PFSK-1 (cell line): ENCODE data around the gene CHID1.

Experiments
- FOXP2 ChIP-seq: optimal IDR thresholded peaks from 2 replicates; pipeline ENCODE3; 2011; ENCODE audit warnings: borderline replicate concordance, control low read depth, inconsistent platforms; ENCODE audit not compliant: insufficient read depth; ENCODE audit errors: extremely low read length, extremely low read depth
- POLR2AphosphoS5 ChIP-seq: IDR thresholded peaks from 2 replicates; pipeline ENCODE4 v1.6.1; 2012; ENCODE audit warnings: low read depth, mild to moderate bottlenecking, control low read depth, low read length, moderate library complexity
- SIN3A ChIP-seq: IDR thresholded peaks from 2 replicates; pipeline ENCODE4 v1.6.1; 2012; ENCODE audit warnings: mild to moderate bottlenecking, low read length, moderate library complexity, borderline replicate concordance; ENCODE audit not compliant: insufficient read depth
- TF ChIP-seq, protein P1 (sequence below), 2 experiments: IDR thresholded peaks; 2 replicates each; pipeline versions ENCODE4 v1.6.1 to v1.8.0; 2011 to 2012; ENCODE audit warnings: low read depth in 2 of 2, low read length in 2 of 2, control low read depth in 1 of 2, inconsistent platforms in 1 of 2, mild to moderate bottlenecking in 1 of 2, moderate library complexity in 1 of 2; ENCODE audit not compliant: insufficient read depth in 1 of 2

DNA sequence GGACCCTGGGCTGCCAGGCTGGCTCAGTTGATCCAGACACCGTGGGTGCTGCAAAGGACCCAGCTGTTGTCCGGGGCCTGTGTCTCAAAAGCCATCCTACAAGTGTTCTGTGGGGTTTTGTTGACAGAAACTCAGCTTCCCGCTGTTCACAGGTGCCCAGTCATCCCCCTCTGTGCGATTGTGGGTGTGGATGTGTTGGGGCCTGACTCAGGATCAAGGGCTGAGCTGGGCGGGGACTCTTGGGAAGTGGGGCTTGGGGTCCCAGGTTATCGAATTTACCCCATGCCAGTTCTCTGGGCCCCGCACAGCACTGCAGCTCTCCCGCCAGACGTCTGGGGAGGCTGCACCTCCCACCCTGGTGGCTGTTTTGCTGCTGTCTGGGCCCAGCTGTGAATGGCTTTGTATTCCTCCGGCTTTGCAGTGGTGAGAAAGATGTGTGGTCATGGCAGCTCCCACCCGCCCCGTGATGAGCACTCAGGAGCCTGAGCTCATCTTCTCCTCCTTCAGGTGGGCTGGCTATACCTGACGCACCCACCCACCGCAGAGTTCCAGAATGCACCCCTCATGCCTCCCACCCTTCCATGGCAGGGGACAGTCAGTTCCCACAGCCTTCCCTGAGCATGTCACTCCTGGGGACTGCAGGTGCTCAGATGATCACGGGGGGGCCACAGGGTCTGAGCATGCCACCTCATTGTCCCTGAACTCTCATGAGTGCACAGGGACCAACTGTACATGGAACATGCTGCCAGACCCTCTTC lies 11.5 kb upstream of the CHID1 start:
- no peak for TF ChIP-seq FOXP2
- no peak for TF ChIP-seq POLR2AphosphoS5
- TF ChIP-seq SIN3A = no peak
- TF ChIP-seq, protein P1, sequence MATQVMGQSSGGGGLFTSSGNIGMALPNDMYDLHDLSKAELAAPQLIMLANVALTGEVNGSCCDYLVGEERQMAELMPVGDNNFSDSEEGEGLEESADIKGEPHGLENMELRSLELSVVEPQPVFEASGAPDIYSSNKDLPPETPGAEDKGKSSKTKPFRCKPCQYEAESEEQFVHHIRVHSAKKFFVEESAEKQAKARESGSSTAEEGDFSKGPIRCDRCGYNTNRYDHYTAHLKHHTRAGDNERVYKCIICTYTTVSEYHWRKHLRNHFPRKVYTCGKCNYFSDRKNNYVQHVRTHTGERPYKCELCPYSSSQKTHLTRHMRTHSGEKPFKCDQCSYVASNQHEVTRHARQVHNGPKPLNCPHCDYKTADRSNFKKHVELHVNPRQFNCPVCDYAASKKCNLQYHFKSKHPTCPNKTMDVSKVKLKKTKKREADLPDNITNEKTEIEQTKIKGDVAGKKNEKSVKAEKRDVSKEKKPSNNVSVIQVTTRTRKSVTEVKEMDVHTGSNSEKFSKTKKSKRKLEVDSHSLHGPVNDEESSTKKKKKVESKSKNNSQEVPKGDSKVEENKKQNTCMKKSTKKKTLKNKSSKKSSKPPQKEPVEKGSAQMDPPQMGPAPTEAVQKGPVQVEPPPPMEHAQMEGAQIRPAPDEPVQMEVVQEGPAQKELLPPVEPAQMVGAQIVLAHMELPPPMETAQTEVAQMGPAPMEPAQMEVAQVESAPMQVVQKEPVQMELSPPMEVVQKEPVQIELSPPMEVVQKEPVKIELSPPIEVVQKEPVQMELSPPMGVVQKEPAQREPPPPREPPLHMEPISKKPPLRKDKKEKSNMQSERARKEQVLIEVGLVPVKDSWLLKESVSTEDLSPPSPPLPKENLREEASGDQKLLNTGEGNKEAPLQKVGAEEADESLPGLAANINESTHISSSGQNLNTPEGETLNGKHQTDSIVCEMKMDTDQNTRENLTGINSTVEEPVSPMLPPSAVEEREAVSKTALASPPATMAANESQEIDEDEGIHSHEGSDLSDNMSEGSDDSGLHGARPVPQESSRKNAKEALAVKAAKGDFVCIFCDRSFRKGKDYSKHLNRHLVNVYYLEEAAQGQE (IDR thresholded peaks at IDR 0.05; ENCODE audit: insufficient read depth in 1 of 2, low read depth in 2 of 2, low read length in 2 of 2) = no peak
